NB4 (cell line): ENCODE results near the gene STIP1.

Experiments used
- CTCF ChIP-seq: IDR thresholded peaks from one replicate; pipeline ENCODE4 v1.5.1; 2012; ENCODE audit warnings: low read depth, low read length
- MAX ChIP-seq: IDR thresholded peaks from 2 replicates; pipeline ENCODE4 v1.6.1; 2011; ENCODE audit warnings: low read depth, low read length
- POLR2A ChIP-seq: IDR thresholded peaks from 2 replicates; pipeline ENCODE4 v1.6.1; 2011; ENCODE audit warnings: mild to moderate bottlenecking; ENCODE audit not compliant: insufficient read length; ENCODE audit errors: extremely low read depth

GRCh38 chr11:64227405-64227956, 41.5 kb downstream of the STIP1 start:
- TF ChIP-seq CTCF (no peak), POLR2A (no peak), MAX (no peak)
